HepG2 (cell line): ENCODE measurements around the gene PLEKHG4B. TPM values are rescaled to one million over a fixed set of nuclear protein-coding genes. Genes with fewer than 3 reads are reported as not detected.

Source experiments
- CBX2 ChIP-seq, 2 experiments: fragments of 200-600 bp in 1 of 2; sonication (generic); formaldehyde crosslinking in 1 of 2; IDR thresholded peaks; 2 replicates each; pipeline versions ENCODE4 v1.7.0 to v1.8.1; 2018 to 2022; ENCODE audit warnings: low read depth in 2 of 2, low read length in 1 of 2, mild to moderate bottlenecking in 1 of 2, missing genetic modification reagents in 1 of 2
- GATAD1 ChIP-seq: IDR thresholded peaks from 2 replicates; pipeline ENCODE4 v1.6.1; 2016; ENCODE audit warnings: missing genetic modification reagents, missing compliant biosample characterization
- HNRNPH1 ChIP-seq: fragments of 200-400 bp; formaldehyde crosslinking; optimal IDR thresholded peaks from 2 replicates; pipeline ENCODE3; 2017; ENCODE audit warnings: mild to moderate bottlenecking, low read depth, low read length
- IKZF4 ChIP-seq: sonication (generic); formaldehyde crosslinking; IDR thresholded peaks from 2 replicates; pipeline ENCODE4 v1.5.1; 2020; ENCODE audit warnings: borderline replicate concordance, mild to moderate bottlenecking, low read depth, missing genetic modification reagents; ENCODE audit errors: not compliant biosample characterization
- KLF15 ChIP-seq: sonication (generic); formaldehyde crosslinking; IDR thresholded peaks from 2 replicates; pipeline ENCODE4 v1.8.1; 2023; ENCODE audit warnings: borderline replicate concordance, mild to moderate bottlenecking, inconsistent platforms, missing genetic modification reagents, mixed read lengths
- MED13 ChIP-seq: sonication (generic); formaldehyde crosslinking; IDR thresholded peaks from 2 replicates; pipeline ENCODE4 v1.5.0; 2020; ENCODE audit warnings: missing genetic modification reagents
- MED8 ChIP-seq: sonication (generic); formaldehyde crosslinking; IDR thresholded peaks from 2 replicates; pipeline ENCODE4 v1.8.1; 2023; ENCODE audit warnings: mild to moderate bottlenecking, missing genetic modification reagents; ENCODE audit not compliant: insufficient replicate concordance
- MZF1 ChIP-seq: sonication (generic); formaldehyde crosslinking; IDR thresholded peaks from 2 replicates; pipeline ENCODE4 v1.8.1; 2023; ENCODE audit warnings: mild to moderate bottlenecking, missing genetic modification reagents, borderline replicate concordance
- NFE2 ChIP-seq: sonication (generic); formaldehyde crosslinking; IDR thresholded peaks from 2 replicates; pipeline ENCODE4 v1.4.0; 2020; ENCODE audit warnings: missing genetic modification reagents
- RARG ChIP-seq: sonication (generic); formaldehyde crosslinking; IDR thresholded peaks from 2 replicates; pipeline ENCODE4 v1.4.0; 2020; ENCODE audit warnings: low read depth, mild to moderate bottlenecking, missing genetic modification reagents
- RNF2 ChIP-seq: fragments of 450-650 bp; conservative IDR thresholded peaks from 2 replicates; pipeline ENCODE4 v1.6.1; 2016; ENCODE audit warnings: low read depth
- ZBTB7B ChIP-seq: sonication (generic); formaldehyde crosslinking; IDR thresholded peaks from 2 replicates; pipeline ENCODE4 v1.4.0; 2020; ENCODE audit warnings: missing genetic modification reagents
- ZMYM3 ChIP-seq: sonication (generic); formaldehyde crosslinking; IDR thresholded peaks from 2 replicates; pipeline ENCODE4 v1.5.1; 2020; ENCODE audit warnings: mild to moderate bottlenecking, missing genetic modification reagents
- ZNF18 ChIP-seq: sonication (generic); formaldehyde crosslinking; IDR thresholded peaks from 2 replicates; pipeline ENCODE4 v1.8.0; 2022; ENCODE audit warnings: mild to moderate bottlenecking, missing genetic modification reagents; ENCODE audit not compliant: insufficient replicate concordance
- ZNF274 ChIP-seq: sonication (generic); formaldehyde crosslinking; IDR thresholded peaks from 2 replicates; pipeline ENCODE4 v1.5.1; 2020; ENCODE audit warnings: mild to moderate bottlenecking, missing genetic modification reagents
- ZNF672 ChIP-seq: sonication (generic); formaldehyde crosslinking; IDR thresholded peaks from 2 replicates; pipeline ENCODE4 v1.8.1; 2022; ENCODE audit warnings: missing genetic modification reagents
- ZNF678 ChIP-seq: sonication (generic); formaldehyde crosslinking; IDR thresholded peaks from 2 replicates; pipeline ENCODE4 v1.4.0; 2020; ENCODE audit warnings: mild to moderate bottlenecking, missing genetic modification reagents
- polyA plus RNA-seq, 8 experiments: library from polyadenylated mRNA; depleted of rRNA in 3 of 8; stranded (reverse) in 7 of 8; unstranded in 1 of 8; fragments of >200 nt; fragmentation: Illumina TruSeq in 4 of 8; extraction: Trizol in 4 of 8; gene quantifications; 2 replicates each; pipeline versions ENCODE4 v1.2.1 to v1.2.3, GENCODE V29; 2011 to 2016; ENCODE audit warnings: low read depth in 4 of 8, missing spikeins in 1 of 8, mixed read lengths in 1 of 8; ENCODE audit not compliant: insufficient read depth in 1 of 8
- total RNA-seq, 5 experiments: library from RNA; depleted of rRNA; stranded (reverse); fragments of >200 nt; fragmentation: Illumina TruSeq; extraction: Trizol; gene quantifications; 2 replicates each; pipeline ENCODE4 v1.2.3, GENCODE V29; 2016; ENCODE audit warnings: low read depth in 1 of 5
- TF ChIP-seq, protein P1 (sequence below): sonication (generic); formaldehyde crosslinking; IDR thresholded peaks from 2 replicates; pipeline ENCODE4 v1.4.0; 2020; ENCODE audit warnings: missing genetic modification reagents
- TF ChIP-seq, protein P2 (sequence below): sonication (generic); formaldehyde crosslinking; IDR thresholded peaks from 2 replicates; pipeline ENCODE4 v1.5.0; 2020; ENCODE audit warnings: missing genetic modification reagents
- TF ChIP-seq, protein P3 (sequence below): sonication (generic); formaldehyde crosslinking; IDR thresholded peaks from 2 replicates; pipeline ENCODE4 v1.5.1; 2020; ENCODE audit warnings: mild to moderate bottlenecking, missing genetic modification reagents, moderate library complexity

Gene PLEKHG4B
- total and polyA plus RNA-seq, 2 of the 13 experiments (the other 11 are each of a cell fraction or from before 2014, with no cell fraction given), result 0.09 TPM; not detected in 1

DNA sequence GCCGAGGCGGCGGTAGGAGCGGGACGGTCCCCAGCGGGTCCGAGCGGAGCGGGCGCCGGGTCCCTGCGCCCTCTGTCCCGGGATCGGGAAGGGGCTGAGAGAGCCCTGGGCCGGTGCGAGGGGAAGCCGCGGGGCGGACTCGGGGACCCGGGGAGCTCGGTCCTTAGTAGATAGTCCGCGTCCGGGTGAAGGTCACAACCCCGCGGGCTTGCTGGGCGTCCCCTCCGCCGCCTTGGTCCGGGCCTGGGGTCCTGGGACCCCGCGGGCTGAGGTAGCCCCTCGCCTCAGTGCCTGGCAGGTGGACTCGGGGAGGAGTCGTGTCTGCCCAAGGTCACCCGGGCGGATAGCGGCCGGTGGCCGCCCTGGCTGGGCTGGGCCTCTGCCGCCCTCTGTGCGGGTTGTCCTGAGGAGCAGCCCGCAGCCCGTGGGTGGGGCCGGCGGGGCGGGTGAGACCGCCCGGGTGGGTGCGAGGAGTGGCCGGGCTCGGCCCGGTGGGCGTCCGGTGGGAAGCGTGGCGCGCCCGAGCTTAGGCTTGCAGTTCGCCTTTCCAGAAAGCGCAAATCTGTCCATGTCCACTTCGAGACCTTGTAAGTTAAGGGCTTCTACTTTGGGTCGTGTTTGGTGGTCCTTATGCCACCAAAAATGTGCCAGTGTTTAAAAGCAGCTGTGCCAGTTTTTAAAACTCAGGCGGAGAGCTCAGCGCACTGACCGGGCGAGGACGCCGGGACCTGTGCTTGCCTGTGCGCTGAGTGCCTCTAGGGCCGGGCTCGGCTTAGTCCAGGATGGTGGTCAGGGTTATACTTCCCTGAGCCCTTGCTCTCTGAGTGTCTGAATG, 126.7 kb downstream of the PLEKHG4B start (continued):
- TF ChIP-seq CBX2 (IDR thresholded peaks at IDR 0.05; ENCODE audit: low read depth, low read length), result no peak
- TF ChIP-seq CBX2 (CRISPR knock-in tag; IDR thresholded peaks at IDR 0.05; ENCODE audit: low read depth), result no peak
- peak; percentile 37 for TF ChIP-seq MED8 (CRISPR knock-in tag)
- TF ChIP-seq, protein P1, sequence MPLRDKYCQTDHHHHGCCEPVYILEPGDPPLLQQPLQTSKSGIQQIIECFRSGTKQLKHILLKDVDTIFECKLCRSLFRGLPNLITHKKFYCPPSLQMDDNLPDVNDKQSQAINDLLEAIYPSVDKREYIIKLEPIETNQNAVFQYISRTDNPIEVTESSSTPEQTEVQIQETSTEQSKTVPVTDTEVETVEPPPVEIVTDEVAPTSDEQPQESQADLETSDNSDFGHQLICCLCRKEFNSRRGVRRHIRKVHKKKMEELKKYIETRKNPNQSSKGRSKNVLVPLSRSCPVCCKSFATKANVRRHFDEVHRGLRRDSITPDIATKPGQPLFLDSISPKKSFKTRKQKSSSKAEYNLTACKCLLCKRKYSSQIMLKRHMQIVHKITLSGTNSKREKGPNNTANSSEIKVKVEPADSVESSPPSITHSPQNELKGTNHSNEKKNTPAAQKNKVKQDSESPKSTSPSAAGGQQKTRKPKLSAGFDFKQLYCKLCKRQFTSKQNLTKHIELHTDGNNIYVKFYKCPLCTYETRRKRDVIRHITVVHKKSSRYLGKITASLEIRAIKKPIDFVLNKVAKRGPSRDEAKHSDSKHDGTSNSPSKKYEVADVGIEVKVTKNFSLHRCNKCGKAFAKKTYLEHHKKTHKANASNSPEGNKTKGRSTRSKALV (CRISPR knock-in tag), result 0 out of 2 replicates have a peak, but pooled peaks have one; percentile 64
- peak; percentile 42; the same call in 1 of the 2 replicates for TF ChIP-seq RARG (CRISPR knock-in tag)
- TF ChIP-seq ZNF274 (CRISPR knock-in tag), result peak; percentile 24
- 0 out of 2 replicates have a peak, but pooled peaks have one; percentile 21 for TF ChIP-seq MED13 (CRISPR knock-in tag)
- TF ChIP-seq ZNF672 (CRISPR knock-in tag), result no peak
- TF ChIP-seq HNRNPH1, result no peak
- TF ChIP-seq MZF1 (CRISPR knock-in tag), result no peak
- TF ChIP-seq ZBTB7B (CRISPR knock-in tag), result peak; percentile 46; the same call in 1 of the 2 replicates
- no peak for TF ChIP-seq ZNF18
- TF ChIP-seq ZMYM3, result no peak
- TF ChIP-seq IKZF4 (CRISPR knock-in tag), result peak; percentile 48
- no peak for TF ChIP-seq GATAD1 (CRISPR knock-in tag)
- TF ChIP-seq, protein P2, sequence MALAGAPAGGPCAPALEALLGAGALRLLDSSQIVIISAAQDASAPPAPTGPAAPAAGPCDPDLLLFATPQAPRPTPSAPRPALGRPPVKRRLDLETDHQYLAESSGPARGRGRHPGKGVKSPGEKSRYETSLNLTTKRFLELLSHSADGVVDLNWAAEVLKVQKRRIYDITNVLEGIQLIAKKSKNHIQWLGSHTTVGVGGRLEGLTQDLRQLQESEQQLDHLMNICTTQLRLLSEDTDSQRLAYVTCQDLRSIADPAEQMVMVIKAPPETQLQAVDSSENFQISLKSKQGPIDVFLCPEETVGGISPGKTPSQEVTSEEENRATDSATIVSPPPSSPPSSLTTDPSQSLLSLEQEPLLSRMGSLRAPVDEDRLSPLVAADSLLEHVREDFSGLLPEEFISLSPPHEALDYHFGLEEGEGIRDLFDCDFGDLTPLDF, result no peak
- no peak for TF ChIP-seq RNF2
- TF ChIP-seq ZNF678 (CRISPR knock-in tag), result 0 out of 2 replicates have a peak, but pooled peaks have one; percentile 19
- TF ChIP-seq KLF15 (CRISPR knock-in tag), result no peak
- TF ChIP-seq, protein P3, sequence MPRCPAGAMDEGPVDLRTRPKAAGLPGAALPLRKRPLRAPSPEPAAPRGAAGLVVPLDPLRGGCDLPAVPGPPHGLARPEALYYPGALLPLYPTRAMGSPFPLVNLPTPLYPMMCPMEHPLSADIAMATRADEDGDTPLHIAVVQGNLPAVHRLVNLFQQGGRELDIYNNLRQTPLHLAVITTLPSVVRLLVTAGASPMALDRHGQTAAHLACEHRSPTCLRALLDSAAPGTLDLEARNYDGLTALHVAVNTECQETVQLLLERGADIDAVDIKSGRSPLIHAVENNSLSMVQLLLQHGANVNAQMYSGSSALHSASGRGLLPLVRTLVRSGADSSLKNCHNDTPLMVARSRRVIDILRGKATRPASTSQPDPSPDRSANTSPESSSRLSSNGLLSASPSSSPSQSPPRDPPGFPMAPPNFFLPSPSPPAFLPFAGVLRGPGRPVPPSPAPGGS (CRISPR knock-in tag), result no peak
- TF ChIP-seq NFE2, result no peak
